OCI-LY3 (cell line): ENCODE data around the gene ARPIN.
A peak's percentile ranks its signal among the peaks of the same experiment; 100 is the strongest.

ENCODE experiments used
- H2AFZ ChIP-seq: fragments of 200-600, 300-600 bp; shearing (Covaris generic); 2 replicates; pipeline ENCODE4 v1.6.0; 2014; ENCODE audit warnings: antibody characterized with exemption, low read depth, low read length
- H3K27ac ChIP-seq: fragments of 200-600, 300-600 bp; sonication (generic); 2 replicates; pipeline ENCODE4 v1.5.1; 2014; ENCODE audit warnings: mild to moderate bottlenecking, low read length, moderate library complexity, mixed read lengths
- H3K27me3 ChIP-seq: fragments of 200-600, 300-600 bp; sonication (generic); 2 replicates; pipeline ENCODE4 v1.6.1; 2014; ENCODE audit warnings: low read depth, low read length, mixed read lengths
- H3K36me3 ChIP-seq: fragments of 200-600, 300-600 bp; sonication (generic); replicated peaks from 2 replicates; pipeline ENCODE3; 2014; ENCODE audit warnings: low read depth, low read length, mixed read lengths
- H3K4me1 ChIP-seq: fragments of 300-600, 200-600 bp; sonication (generic); 2 replicates; pipeline ENCODE4 v1.6.1; 2014; ENCODE audit warnings: low read length, mixed read lengths
- H3K4me2 ChIP-seq: fragments of 200-600, 300-600 bp; sonication (generic); 2 replicates; pipeline ENCODE4 v1.6.1; 2014; ENCODE audit warnings: low read length, mixed read lengths
- H3K4me3 ChIP-seq: fragments of 300-600, 200-600 bp; sonication (generic); 2 replicates; pipeline ENCODE4 v1.5.1; 2014; ENCODE audit warnings: antibody characterized with exemption, mild to moderate bottlenecking, low read length, moderate library complexity
- H3K79me2 ChIP-seq: fragments of 300-600, 200-600 bp; shearing (Covaris generic); 2 replicates; pipeline ENCODE4 v1.6.1; 2014; ENCODE audit warnings: mild to moderate bottlenecking, low read length, mixed read lengths
- H3K9ac ChIP-seq: fragments of 300-600, 200-600 bp; shearing (Covaris generic); 2 replicates; pipeline ENCODE4 v1.6.0; 2014; ENCODE audit warnings: mild to moderate bottlenecking, low read length, moderate library complexity
- H3K9me3 ChIP-seq: fragments of 200-600, 300-600 bp; shearing (Covaris generic); 2 replicates; pipeline ENCODE4 v1.6.1; 2014; ENCODE audit warnings: low read length, mixed read lengths; ENCODE audit not compliant: insufficient read depth
- H4K20me1 ChIP-seq: fragments of 200-600, 300-600 bp; sonication (generic); 2 replicates; pipeline ENCODE4 v1.6.1; 2016; ENCODE audit warnings: low read length, mixed read lengths; ENCODE audit not compliant: insufficient read depth
- CTCF ChIP-seq: fragments of 200-600, 300-600 bp; sonication (generic); IDR thresholded peaks from 2 replicates; pipeline ENCODE4 v1.5.1; 2014; ENCODE audit warnings: antibody characterized with exemption, low read length, low read depth
- EZH2phosphoT487 ChIP-seq: fragments of 200-600 bp; shearing (Covaris generic); IDR thresholded peaks from 2 replicates; pipeline ENCODE4 v1.6.1; 2018; ENCODE audit warnings: antibody characterized with exemption, mixed run types, low read depth

ARPIN gene

GRCh38 chr15:89917442-89918101, 4.8 kb upstream of the ARPIN start:
- Histone ChIP-seq H3K4me2 (no peak overlapping the region), H3K9ac (no peak overlapping the region), H4K20me1 (no peaks in the 10 kb centered on the region), H3K27me3 (no peaks in the 10 kb centered on the region; the same call in 1 of the 2 replicates), H3K36me3 (no peaks in the 10 kb centered on the region), H3K27ac (no peak overlapping the region), H3K9me3 (no peaks in the 10 kb centered on the region), H3K4me1 (no peaks in the 10 kb centered on the region), H3K4me3 (no peak overlapping the region), H2AFZ (no peak overlapping the region), H3K79me2 (no peaks in the 10 kb centered on the region)
- TF ChIP-seq CTCF (no peak), EZH2phosphoT487 (no peak)

- Histone ChIP-seq H3K27ac (no peak overlapping the region), H3K4me2 (no peak overlapping the region), H3K4me3 (no peak overlapping the region), H3K9ac (no peak overlapping the region), H3K4me1 (peaks cover 5% of the 10 kb centered on the region), H3K9me3 (no peaks in the 10 kb centered on the region), H2AFZ (no peak overlapping the region), H3K79me2 (no peaks in the 10 kb centered on the region), H3K27me3 (no peaks in the 10 kb centered on the region; the same call in 1 of the 2 replicates), H4K20me1 (no peaks in the 10 kb centered on the region), H3K36me3 (no peaks in the 10 kb centered on the region)
- TF ChIP-seq CTCF: no peak
- no peak for TF ChIP-seq EZH2phosphoT487
These were observed 3.9 kb upstream of the ARPIN start for GRCh38 chr15:89916660-89917059.

GRCh38 chr15:89912145-89912673, 543 bp downstream of the ARPIN start:
- 0 out of 2 replicates have a peak overlapping the region, but pooled peaks have one; percentile 38 for H3K4me2 ChIP-seq
- no peaks in the 10 kb centered on the region for H4K20me1 ChIP-seq
- no peaks in the 10 kb centered on the region for H3K36me3 ChIP-seq
- H2AFZ ChIP-seq: no peak overlapping the region
- H3K4me3 ChIP-seq: no peak overlapping the region
- H3K4me1 ChIP-seq: peaks cover 24% of the 10 kb centered on the region
- H3K27me3 ChIP-seq: no peaks in the 10 kb centered on the region; the same call in 1 of the 2 replicates
- no peaks in the 10 kb centered on the region for H3K79me2 ChIP-seq
- H3K9me3 ChIP-seq: no peaks in the 10 kb centered on the region
- no peak for TF ChIP-seq CTCF
- no peak for TF ChIP-seq EZH2phosphoT487
- no peak overlapping the region for H3K9ac ChIP-seq
- no peak overlapping the region for H3K27ac ChIP-seq

- Histone ChIP-seq H3K27ac (peak overlapping the region; percentile 60), H3K9ac (peak overlapping the region; percentile 0; the same call in 1 of the 2 replicates), H3K79me2 (no peaks in the 10 kb centered on the region), H3K36me3 (no peaks in the 10 kb centered on the region), H2AFZ (no peak overlapping the region), H3K9me3 (no peaks in the 10 kb centered on the region), H3K4me3 (no peak overlapping the region), H3K4me2 (peak overlapping the region; percentile 38), H3K27me3 (no peaks in the 10 kb centered on the region), H3K4me1 (peaks cover 24% of the 10 kb centered on the region), H4K20me1 (no peaks in the 10 kb centered on the region)
- TF ChIP-seq EZH2phosphoT487 (no peak), CTCF (no peak)
These were observed 1.7 kb downstream of the ARPIN start for GRCh38 chr15:89910891-89911626.
